ENCODE data around the gene INSYN2A. TPM values are rescaled to one million over a fixed set of nuclear protein-coding genes. Genes with fewer than 3 reads are reported as not detected.

Gene INSYN2A
- polyA plus RNA-seq, 2 of the 4 experiments (the other 2 are of a cell fraction), result 0.25 to 0.54 TPM

DNA sequence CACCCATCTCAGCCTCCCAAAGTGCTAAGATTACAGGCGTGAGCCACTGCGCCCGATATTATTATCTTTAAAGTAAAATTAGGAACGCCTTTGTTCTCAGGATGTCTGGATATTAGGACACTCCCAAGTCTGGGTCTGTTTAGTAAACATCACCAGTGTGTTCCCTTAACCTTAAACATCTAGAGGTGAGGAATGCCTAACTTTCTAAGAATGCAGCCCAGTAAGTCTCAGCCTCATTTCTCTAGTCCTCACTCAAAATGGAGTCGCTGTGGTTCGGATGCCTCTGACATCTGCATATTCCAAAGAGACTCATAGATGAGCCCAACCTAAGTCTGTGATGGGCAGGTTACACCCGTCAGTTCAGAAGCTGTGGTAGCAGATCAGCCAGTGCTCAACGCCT is 4.3 kb upstream of the INSYN2A start:
- H3K4me2 ChIP-seq, result no peak overlapping the region
- ChIA-PET POLR2A (no interaction called here), CTCF (no interaction called here)
- H3K4me3 ChIP-seq, result no peak overlapping the region
- H3K4me1 ChIP-seq, result peaks cover 5% of the 10 kb centered on the region; the same call in 1 of the 3 replicates
- no peaks in the 10 kb centered on the region for H3K9me3 ChIP-seq
- DNase-seq (ENCODE audit: low read depth in 1 of 2, low spot score in 1 of 2) (no peak), FAIRE-seq (no peak), ATAC-seq (no peak)
- TF ChIP-seq EP300 (IDR thresholded peaks at IDR 0.05) (no peak), EHF (CRISPR knock-in tag; IDR thresholded peaks at IDR 0.05) (no peak), TFCP2L1 (CRISPR knock-in tag; IDR thresholded peaks at IDR 0.05) (no peak), CHD2 (IDR thresholded peaks at IDR 0.05; ENCODE audit: low read length, partially characterized antibody) (no peak), RFX5 (IDR thresholded peaks at IDR 0.05) (no peak), HEYL (CRISPR knock-in tag; IDR thresholded peaks at IDR 0.05) (no peak), ZSCAN20 (CRISPR knock-in tag; IDR thresholded peaks at IDR 0.05) (no peak), SREBF2 (IDR thresholded peaks at IDR 0.05) (no peak), BHLHE40 (IDR thresholded peaks at IDR 0.05; ENCODE audit: low read depth, low read length) (no peak), POLR2A (IDR thresholded peaks at IDR 0.05; ENCODE audit: low read length) (no peak), NFE2L2 (conservative IDR thresholded peaks at IDR 0.05; ENCODE audit: low read length) (no peak), CTCF (IDR thresholded peaks at IDR 0.05) (no peak), FOSL2 (IDR thresholded peaks at IDR 0.05) (no peak), FOSL2 (CRISPR knock-in tag; IDR thresholded peaks at IDR 0.05) (no peak), PHF8 (IDR thresholded peaks at IDR 0.05; ENCODE audit: borderline replicate concordance, low read depth) (no peak), HDAC2 (IDR thresholded peaks at IDR 0.05) (no peak), HOXA7 (CRISPR knock-in tag; IDR thresholded peaks at IDR 0.05) (no peak), MAZ (IDR thresholded peaks at IDR 0.05; ENCODE audit: borderline replicate concordance, low read depth, low read length) (no peak)
- TF ChIP-seq, protein P1, sequence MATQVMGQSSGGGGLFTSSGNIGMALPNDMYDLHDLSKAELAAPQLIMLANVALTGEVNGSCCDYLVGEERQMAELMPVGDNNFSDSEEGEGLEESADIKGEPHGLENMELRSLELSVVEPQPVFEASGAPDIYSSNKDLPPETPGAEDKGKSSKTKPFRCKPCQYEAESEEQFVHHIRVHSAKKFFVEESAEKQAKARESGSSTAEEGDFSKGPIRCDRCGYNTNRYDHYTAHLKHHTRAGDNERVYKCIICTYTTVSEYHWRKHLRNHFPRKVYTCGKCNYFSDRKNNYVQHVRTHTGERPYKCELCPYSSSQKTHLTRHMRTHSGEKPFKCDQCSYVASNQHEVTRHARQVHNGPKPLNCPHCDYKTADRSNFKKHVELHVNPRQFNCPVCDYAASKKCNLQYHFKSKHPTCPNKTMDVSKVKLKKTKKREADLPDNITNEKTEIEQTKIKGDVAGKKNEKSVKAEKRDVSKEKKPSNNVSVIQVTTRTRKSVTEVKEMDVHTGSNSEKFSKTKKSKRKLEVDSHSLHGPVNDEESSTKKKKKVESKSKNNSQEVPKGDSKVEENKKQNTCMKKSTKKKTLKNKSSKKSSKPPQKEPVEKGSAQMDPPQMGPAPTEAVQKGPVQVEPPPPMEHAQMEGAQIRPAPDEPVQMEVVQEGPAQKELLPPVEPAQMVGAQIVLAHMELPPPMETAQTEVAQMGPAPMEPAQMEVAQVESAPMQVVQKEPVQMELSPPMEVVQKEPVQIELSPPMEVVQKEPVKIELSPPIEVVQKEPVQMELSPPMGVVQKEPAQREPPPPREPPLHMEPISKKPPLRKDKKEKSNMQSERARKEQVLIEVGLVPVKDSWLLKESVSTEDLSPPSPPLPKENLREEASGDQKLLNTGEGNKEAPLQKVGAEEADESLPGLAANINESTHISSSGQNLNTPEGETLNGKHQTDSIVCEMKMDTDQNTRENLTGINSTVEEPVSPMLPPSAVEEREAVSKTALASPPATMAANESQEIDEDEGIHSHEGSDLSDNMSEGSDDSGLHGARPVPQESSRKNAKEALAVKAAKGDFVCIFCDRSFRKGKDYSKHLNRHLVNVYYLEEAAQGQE (IDR thresholded peaks at IDR 0.05), result no peak
- WGBS (ENCODE audit: missing lambda C conversion rate), result 94% methylated on average over 8 of the region's 8 CpGs
- H3K27ac ChIP-seq, result no peak overlapping the region

DNA sequence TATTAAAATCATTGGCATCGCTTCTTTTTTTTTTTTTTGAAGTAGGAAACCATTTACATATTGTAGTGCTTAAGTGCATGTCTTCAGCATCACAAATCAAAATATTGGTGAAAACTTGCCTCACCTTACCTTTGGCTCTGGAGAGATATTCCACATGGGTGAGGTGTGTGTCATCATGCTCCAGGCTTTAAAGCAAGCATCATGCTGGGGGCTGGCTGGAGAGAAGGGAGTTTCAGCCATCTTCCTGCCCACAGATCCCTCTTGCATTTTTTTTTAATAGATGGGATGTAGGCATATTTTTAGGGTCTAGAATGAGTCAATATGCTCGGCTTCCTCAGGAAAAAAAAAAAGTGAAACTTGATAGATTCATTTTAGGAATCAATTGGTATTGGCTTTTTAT is 2.3 kb upstream of the INSYN2A start:
- no peak overlapping the region for H3K4me3 ChIP-seq
- H3K9me3 ChIP-seq, result no peaks in the 10 kb centered on the region
- H3K27ac ChIP-seq, result no peak overlapping the region
- POLR2A ChIA-PET, result no interaction called here
- CTCF ChIA-PET, result interaction anchor here (0.6 to 1.0 kb wide), 2 partner anchors 231 to 270 kb away, joined by 3 read pairs; no protein-coding TSS in a partner anchor
- FAIRE-seq (no peak), DNase-seq (ENCODE audit: low read depth in 1 of 2, low spot score in 1 of 2) (no peak), ATAC-seq (no peak)
- peaks cover 24% of the 10 kb centered on the region for H3K4me1 ChIP-seq
- no peak overlapping the region for H3K4me2 ChIP-seq
- 89% methylated on average over 2 of the region's 2 CpGs for WGBS (ENCODE audit: missing lambda C conversion rate)
- no peak for TF ChIP-seq JUNB (IDR thresholded peaks at IDR 0.05)
- no peak for TF ChIP-seq TP53 (CRISPR knock-in tag; IDR thresholded peaks at IDR 0.05)
- TF ChIP-seq GATA3 (IDR thresholded peaks at IDR 0.05; ENCODE audit: borderline replicate concordance), result no peak
- TF ChIP-seq EP300 (IDR thresholded peaks at IDR 0.05), result no peak
- TF ChIP-seq EHMT2 (IDR thresholded peaks at IDR 0.05; ENCODE audit: low read depth), result no peak
- no peak for TF ChIP-seq FOSL2 (IDR thresholded peaks at IDR 0.05)
- TF ChIP-seq FOSL2 (CRISPR knock-in tag; IDR thresholded peaks at IDR 0.05), result no peak
- TF ChIP-seq, protein P1 (IDR thresholded peaks at IDR 0.05), result no peak
- no peak for TF ChIP-seq HDAC2 (IDR thresholded peaks at IDR 0.05)
- TF ChIP-seq BHLHE40 (IDR thresholded peaks at IDR 0.05; ENCODE audit: low read depth, low read length), result no peak
- no peak for TF ChIP-seq SREBF2 (IDR thresholded peaks at IDR 0.05)
- no peak for TF ChIP-seq HEYL (CRISPR knock-in tag; IDR thresholded peaks at IDR 0.05)
- no peak for TF ChIP-seq NFE2L2 (conservative IDR thresholded peaks at IDR 0.05; ENCODE audit: low read length)
- TF ChIP-seq KDM5A (IDR thresholded peaks at IDR 0.05), result no peak
- TF ChIP-seq NPAS2 (CRISPR knock-in tag; IDR thresholded peaks at IDR 0.05; ENCODE audit: borderline replicate concordance), result no peak
- no peak for TF ChIP-seq ZC3H11A (IDR thresholded peaks at IDR 0.05)
- TF ChIP-seq HOXB5 (CRISPR knock-in tag; IDR thresholded peaks at IDR 0.05), result no peak
- TF ChIP-seq HES2 (IDR thresholded peaks at IDR 0.05), result no peak

Measured in A549 (cell line).